Lung (tissue), 11 donors: ENCODE measurements around the gene KRABD2.

ENCODE experiments used
- ATAC-seq: fragments of 200-7000 bp; cut with Tn5 transposase; one replicate; pipeline ENCODE4 v1.9.1; 2020; ENCODE audit warnings: moderate number of reproducible peaks; ENCODE audit not compliant: insufficient read depth, low FRiP score
- DNase-seq, 3 donors: peaks; one replicate each; pipeline ENCODE4 v3.0.0-alpha.2; 2013 to 2017
- H3K27ac ChIP-seq, 2 donors: one replicate each; pipeline ENCODE4 v1.5.1; 2013; ENCODE audit warnings: mild to moderate bottlenecking in 2 of 2, moderate library complexity in 2 of 2, control low read depth in 1 of 2, inconsistent platforms in 1 of 2, low read depth in 1 of 2, low read length in 1 of 2
- H3K27me3 ChIP-seq, 3 donors: one replicate each; pipeline ENCODE4 v1.5.1; 2013; ENCODE audit warnings: low read length in 2 of 3; ENCODE audit not compliant: control insufficient read depth in 3 of 3, insufficient read depth in 3 of 3
- H3K36me3 ChIP-seq, 4 donors: one replicate each; pipeline ENCODE4 v1.5.1; 2013; ENCODE audit warnings: low read length in 4 of 4, mild to moderate bottlenecking in 1 of 4, moderate library complexity in 1 of 4; ENCODE audit not compliant: control insufficient read depth in 4 of 4, insufficient read depth in 4 of 4
- H3K4me1 ChIP-seq, 5 donors: one replicate each; pipeline ENCODE4 v1.5.1; 2013; ENCODE audit warnings: low read length in 5 of 5, mild to moderate bottlenecking in 2 of 5, moderate library complexity in 1 of 5; ENCODE audit not compliant: control insufficient read depth in 5 of 5, insufficient read depth in 5 of 5
- H3K4me3 ChIP-seq: one replicate; pipeline ENCODE4 v1.5.1; 2013; ENCODE audit warnings: mild to moderate bottlenecking, control low read depth, moderate library complexity
- H3K9ac ChIP-seq, 2 donors: one replicate each; pipeline ENCODE4 v1.5.1; 2013; ENCODE audit warnings: low read length in 2 of 2, control low read depth in 1 of 2; ENCODE audit not compliant: insufficient read depth in 1 of 2
- H3K9me3 ChIP-seq, 4 donors: one replicate each; pipeline ENCODE4 v1.5.1; 2013; ENCODE audit warnings: low read length in 3 of 4, mild to moderate bottlenecking in 1 of 4, moderate library complexity in 1 of 4; ENCODE audit not compliant: control insufficient read depth in 4 of 4, insufficient read depth in 3 of 4
- WGBS, 2 donors: extraction: QIAGEN DNeasy Blood & Tissue Kit; methylation state at CpG; one replicate each; pipeline ENCODE4 v1.1.7; 2013; 5-methylcytosine and 5-hydroxymethylcytosine counted together
- TF ChIP-seq, protein P1 (sequence below): IDR thresholded peaks from 2 replicates; pipeline ENCODE4 v1.5.1; 2012; ENCODE audit warnings: mild to moderate bottlenecking; ENCODE audit errors: control extremely low read depth, extremely low read depth
- donor health status: control.
- donor health status: control.
- donor health status: Bipolar disorder and iron deficiency.
- donor health status: healthy.
- donor health status: DM: yes; HTN: yes; CAD: no.

The KRABD2 gene

GRCh38 chr17:8413328-8413727, 36.8 kb upstream of the KRABD2 start:
- Histone ChIP-seq H3K4me3 (no peak overlapping the region), H3K36me3 (no peaks in the 10 kb centered on the region), H3K27me3 (peaks cover 0 to 4% (median 0%) of the 10 kb centered on the region in 3 donors), H3K27ac (no peak overlapping the region), H3K9ac (no peak overlapping the region), H3K4me1 (peaks cover 0 to 3% (median 0%) of the 10 kb centered on the region in 5 donors), H3K9me3 (no peaks in the 10 kb centered on the region)
- ATAC-seq, result no peak
- WGBS, 2 donors, result 40 to 74% methylated on average over 4 of the region's 4 CpGs
- TF ChIP-seq, protein P1, sequence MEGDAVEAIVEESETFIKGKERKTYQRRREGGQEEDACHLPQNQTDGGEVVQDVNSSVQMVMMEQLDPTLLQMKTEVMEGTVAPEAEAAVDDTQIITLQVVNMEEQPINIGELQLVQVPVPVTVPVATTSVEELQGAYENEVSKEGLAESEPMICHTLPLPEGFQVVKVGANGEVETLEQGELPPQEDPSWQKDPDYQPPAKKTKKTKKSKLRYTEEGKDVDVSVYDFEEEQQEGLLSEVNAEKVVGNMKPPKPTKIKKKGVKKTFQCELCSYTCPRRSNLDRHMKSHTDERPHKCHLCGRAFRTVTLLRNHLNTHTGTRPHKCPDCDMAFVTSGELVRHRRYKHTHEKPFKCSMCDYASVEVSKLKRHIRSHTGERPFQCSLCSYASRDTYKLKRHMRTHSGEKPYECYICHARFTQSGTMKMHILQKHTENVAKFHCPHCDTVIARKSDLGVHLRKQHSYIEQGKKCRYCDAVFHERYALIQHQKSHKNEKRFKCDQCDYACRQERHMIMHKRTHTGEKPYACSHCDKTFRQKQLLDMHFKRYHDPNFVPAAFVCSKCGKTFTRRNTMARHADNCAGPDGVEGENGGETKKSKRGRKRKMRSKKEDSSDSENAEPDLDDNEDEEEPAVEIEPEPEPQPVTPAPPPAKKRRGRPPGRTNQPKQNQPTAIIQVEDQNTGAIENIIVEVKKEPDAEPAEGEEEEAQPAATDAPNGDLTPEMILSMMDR, result no peak
- DNase-seq, result no peak

GRCh38 chr17:8412089-8412488, 35.6 kb upstream of the KRABD2 start:
- TF ChIP-seq, protein P1, result no peak
- Histone ChIP-seq H3K27me3 (peaks cover 0 to 4% (median 0%) of the 10 kb centered on the region in 3 donors), H3K36me3 (no peaks in the 10 kb centered on the region), H3K27ac (no peak overlapping the region), H3K9ac (no peak overlapping the region), H3K4me3 (no peak overlapping the region), H3K9me3 (no peaks in the 10 kb centered on the region), H3K4me1 (no peaks in the 10 kb centered on the region)
- 79 to 82% methylated on average over 5 of the region's 5 CpGs for WGBS, 2 donors
- no peak for DNase-seq
- ATAC-seq, result no peak

GRCh38 chr17:8410883-8411238, 34.4 kb upstream of the KRABD2 start:
- no peaks in the 10 kb centered on the region for H3K27me3 ChIP-seq
- DNase-seq, result no peak
- no peak overlapping the region for H3K9ac ChIP-seq
- H3K36me3 ChIP-seq, result no peaks in the 10 kb centered on the region
- no peak overlapping the region for H3K4me3 ChIP-seq
- ATAC-seq, result no peak
- no peaks in the 10 kb centered on the region for H3K9me3 ChIP-seq
- no peak overlapping the region for H3K27ac ChIP-seq
- 84 to 88% methylated on average over 1 of the region's 1 CpG for WGBS, 2 donors
- TF ChIP-seq, protein P1, result no peak
- no peaks in the 10 kb centered on the region for H3K4me1 ChIP-seq
